Measurements from ENCODE around the gene LRPPRC.

- TF ChIP-seq TAF1 (IDR thresholded peaks at IDR 0.05; ENCODE audit: borderline replicate concordance, insufficient read depth, low read length) (no peak), SIN3A (IDR thresholded peaks at IDR 0.05; ENCODE audit: borderline replicate concordance, insufficient read depth, low read length) (no peak), FOXP2 (optimal IDR thresholded peaks at IDR 0.05; ENCODE audit: borderline replicate concordance, extremely low read depth, extremely low read length, insufficient read depth) (no peak), POLR2AphosphoS5 (IDR thresholded peaks at IDR 0.05; ENCODE audit: low read depth, low read length) (no peak), REST (IDR thresholded peaks at IDR 0.05; ENCODE audit: insufficient read depth in 1 of 2, low read depth in 2 of 2, low read length in 2 of 2) (no peak)
Observed at GRCh38 chr2:43874776-43875451, 120.9 kb downstream of the LRPPRC start.

Measured in PFSK-1 (cell line).